ENCODE measurements around the gene CYP2J2.

- no peak for TF ChIP-seq CTCF (IDR thresholded peaks at IDR 0.05)
- no peak for TF ChIP-seq ZFX (IDR thresholded peaks at IDR 0.05; ENCODE audit: borderline replicate concordance)
Observed at GRCh38 chr1:59917026-59917784, 9.4 kb downstream of the CYP2J2 start.
